HepG2 (cell line): Measurements from ENCODE around the gene MAP4K3. TPM values are rescaled to one million over a fixed set of nuclear protein-coding genes. Genes with fewer than 3 reads are reported as not detected.
A peak's percentile ranks its signal among the peaks of the same experiment; 100 is the strongest.

Experiments
- ATAC-seq: fragments of 200-7000 bp; cut with Tn5 transposase; 3 replicates; pipeline ENCODE4 v1.9.1; 2020; ENCODE audit warnings: mild to moderate bottlenecking, moderate library complexity
- BruUV-seq: library from RNA; stranded (reverse); fragments of 400-500 nt; replicated peaks from 2 replicates; lab custom pipeline; 2021; lab: Mats Ljungman, UMichigan
- CTCF ChIA-PET: fragments of 300-600 bp; formaldehyde crosslinking; extraction: SDS; loops from one replicate; lab custom pipeline; 2021; ENCODE audit warnings: low total read pairs, inconsistent platforms, low intra/inter-chr PET ratio; lab: Yijun Ruan, JAX
- POLR2A ChIA-PET: fragments of 350-600 bp; sonication (Branson Sonifier 250); formaldehyde crosslinking; loops from one replicate; lab custom pipeline; 2020; ENCODE audit warnings: antibody characterized with exemption, inconsistent platforms; lab: Yijun Ruan, JAX
- DNase-seq: peaks from one replicate; pipeline ENCODE4 v3.0.0-alpha.2; 2015; ENCODE audit warnings: low spot score
- FAIRE-seq: peaks from 3 replicates; lab custom pipeline; 2011; peaks lifted over from hg19 to GRCh38; lab: Jason Lieb, UNC
- H2AFZ ChIP-seq: one replicate; pipeline ENCODE4 v1.6.1; 2011; ENCODE audit warnings: low read length, inconsistent platforms
- H3K27ac ChIP-seq: fragments of 300-600 bp; 3 replicates; pipeline ENCODE4 v1.8.0; 2011; ENCODE audit warnings: mixed run types, mild to moderate bottlenecking, mixed read lengths, low read length, inconsistent platforms; ENCODE audit not compliant: insufficient read depth; ENCODE audit errors: extremely low read length
- H3K27me3 ChIP-seq, 2 experiments: fragments of 200-600 bp in 1 of 2; 2 replicates in 1 of 2; 3 replicates in 1 of 2; pipeline versions ENCODE4 v1.6.0 to v1.8.0; 2011; ENCODE audit warnings: low read length in 2 of 2, mild to moderate bottlenecking in 2 of 2, moderate library complexity in 2 of 2, inconsistent platforms in 1 of 2; ENCODE audit not compliant: insufficient read depth in 2 of 2, control insufficient read depth in 1 of 2
- H3K36me3 ChIP-seq, 2 experiments: fragments of 200-600 bp in 1 of 2; replicated peaks in 1 of 2; 2 replicates in 1 of 2; 3 replicates in 1 of 2; pipeline versions ENCODE4 v1.5.1 to v1.8.0; 2011; ENCODE audit warnings: low read length in 2 of 2, inconsistent platforms in 1 of 2; ENCODE audit not compliant: insufficient read depth in 2 of 2, control insufficient read depth in 1 of 2
- H3K4me1 ChIP-seq: 2 replicates; pipeline ENCODE4 v1.5.1; 2012; ENCODE audit warnings: low read length, inconsistent platforms; ENCODE audit not compliant: insufficient read depth
- H3K4me2 ChIP-seq: 2 replicates; pipeline ENCODE4 v1.6.0; 2011; ENCODE audit warnings: low read depth, low read length, inconsistent platforms
- H3K4me3 ChIP-seq, 3 experiments: fragments of 200-600 bp in 1 of 3; sonication (generic), shearing (Covaris generic) in 1 of 3; replicated peaks in 1 of 3; 2 replicates each; pipeline ENCODE4 v1.5.1; 2011 to 2016; ENCODE audit warnings: low read length in 3 of 3, inconsistent platforms in 2 of 3, low read depth in 2 of 3, mild to moderate bottlenecking in 2 of 3, control low read depth in 1 of 3, mixed read lengths in 1 of 3; ENCODE audit not compliant: insufficient read depth in 1 of 3
- H3K79me2 ChIP-seq: one replicate; pipeline ENCODE4 v1.6.1; 2011; ENCODE audit warnings: low read length, inconsistent platforms; ENCODE audit not compliant: insufficient read depth
- H3K9ac ChIP-seq: 2 replicates; pipeline ENCODE4 v1.6.0; 2011; ENCODE audit warnings: mild to moderate bottlenecking, low read depth, low read length, inconsistent platforms; ENCODE audit not compliant: insufficient read depth
- H3K9me3 ChIP-seq: 2 replicates; pipeline ENCODE4 v1.5.1; 2012; ENCODE audit warnings: mild to moderate bottlenecking, low read length
- H4K20me1 ChIP-seq: 2 replicates; pipeline ENCODE4 v1.6.0; 2011; ENCODE audit warnings: inconsistent platforms, mild to moderate bottlenecking, low read length, moderate library complexity; ENCODE audit not compliant: insufficient read depth
- ARNTL ChIP-seq: sonication (generic); formaldehyde crosslinking; IDR thresholded peaks from 2 replicates; pipeline ENCODE4 v1.4.0; 2020; ENCODE audit warnings: mild to moderate bottlenecking, missing genetic modification reagents
- BRD4 ChIP-seq: sonication (generic); formaldehyde crosslinking; IDR thresholded peaks from 2 replicates; pipeline ENCODE4 v1.4.0; 2020; ENCODE audit warnings: missing genetic modification reagents
- DMTF1 ChIP-seq: sonication (generic); formaldehyde crosslinking; IDR thresholded peaks from 2 replicates; pipeline ENCODE4 v1.4.0; 2020; ENCODE audit warnings: mild to moderate bottlenecking, missing genetic modification reagents
- ELF4 ChIP-seq: sonication (generic); formaldehyde crosslinking; IDR thresholded peaks from 2 replicates; pipeline ENCODE4 v1.5.0; 2020; ENCODE audit warnings: missing genetic modification reagents, mild to moderate bottlenecking, moderate library complexity, borderline replicate concordance
- MEIS1 ChIP-seq: sonication (generic); formaldehyde crosslinking; IDR thresholded peaks from 2 replicates; pipeline ENCODE4 v1.9.0; 2021; ENCODE audit warnings: mild to moderate bottlenecking, missing genetic modification reagents, moderate library complexity, borderline replicate concordance
- MTA3 ChIP-seq: sonication (generic); formaldehyde crosslinking; IDR thresholded peaks from 2 replicates; pipeline ENCODE4 v1.4.0; 2020; ENCODE audit warnings: missing genetic modification reagents
- MYC ChIP-seq: sonication (generic); formaldehyde crosslinking; IDR thresholded peaks from 2 replicates; pipeline ENCODE4 v1.9.0; 2021; ENCODE audit warnings: missing genetic modification reagents, borderline replicate concordance
- NFE2 ChIP-seq: sonication (generic); formaldehyde crosslinking; IDR thresholded peaks from 2 replicates; pipeline ENCODE4 v1.4.0; 2020; ENCODE audit warnings: missing genetic modification reagents
- POLR2AphosphoS5 ChIP-seq: IDR thresholded peaks from 2 replicates; pipeline ENCODE4 v1.6.1; 2012; ENCODE audit warnings: low read depth, low read length
- RARG ChIP-seq: sonication (generic); formaldehyde crosslinking; IDR thresholded peaks from 2 replicates; pipeline ENCODE4 v1.4.0; 2020; ENCODE audit warnings: low read depth, mild to moderate bottlenecking, missing genetic modification reagents
- TAF1 ChIP-seq: sonication (generic); formaldehyde crosslinking; IDR thresholded peaks from 2 replicates; pipeline ENCODE4 v1.4.0; 2020; ENCODE audit warnings: missing genetic modification reagents
- ZEB1 ChIP-seq: IDR thresholded peaks from 2 replicates; pipeline ENCODE4 v1.6.1; 2012; ENCODE audit warnings: mild to moderate bottlenecking, low read depth, inconsistent platforms; ENCODE audit not compliant: insufficient replicate concordance
- ZMYM2 ChIP-seq: sonication (generic); formaldehyde crosslinking; IDR thresholded peaks from 2 replicates; pipeline ENCODE4 v1.8.0; 2022; ENCODE audit warnings: mild to moderate bottlenecking, missing genetic modification reagents
- ZNF136 ChIP-seq: sonication (generic); formaldehyde crosslinking; IDR thresholded peaks from 2 replicates; pipeline ENCODE4 v1.8.1; 2022; ENCODE audit warnings: low read depth, mild to moderate bottlenecking, moderate library complexity, missing genetic modification reagents
- ZNF251 ChIP-seq: sonication (generic); formaldehyde crosslinking; IDR thresholded peaks from 2 replicates; pipeline ENCODE4 v1.9.0; 2021; ENCODE audit warnings: mild to moderate bottlenecking, missing genetic modification reagents
- ZNF317 ChIP-seq: sonication (generic); formaldehyde crosslinking; IDR thresholded peaks from 2 replicates; pipeline ENCODE4 v1.5.0; 2020; ENCODE audit warnings: mild to moderate bottlenecking, missing genetic modification reagents
- ZNF580 ChIP-seq: IDR thresholded peaks from 2 replicates; pipeline ENCODE4 v1.6.1; 2016; ENCODE audit warnings: low read depth, borderline replicate concordance
- ZNF792 ChIP-seq: IDR thresholded peaks from 2 replicates; pipeline ENCODE4 v1.6.1; 2016
- ZNF891 ChIP-seq: sonication (generic); formaldehyde crosslinking; IDR thresholded peaks from 2 replicates; pipeline ENCODE4 v1.5.0; 2020; ENCODE audit warnings: mild to moderate bottlenecking, missing genetic modification reagents
- ZSCAN25 ChIP-seq: sonication (generic); formaldehyde crosslinking; IDR thresholded peaks from 2 replicates; pipeline ENCODE4 v1.8.0; 2022; ENCODE audit warnings: mild to moderate bottlenecking, missing genetic modification reagents
- WGBS: methylation state at CpG from one replicate; pipeline ENCODE4 v1.1.6; 2017; ENCODE audit warnings: low lambda C conversion rate; 5-methylcytosine and 5-hydroxymethylcytosine counted together
- in situ Hi-C: cut with HindIII; loops from 2 replicates; pipeline ENCODE4 v1.10.0; 2017; ENCODE audit warnings: low pct_unique_long_range_greater_than_20kb; ENCODE audit not compliant: extremely low pct_ligation_motif_present
- intact Hi-C: fragments of 100-400 bp; cut with micrococcal nuclease; formaldehyde crosslinking; loops from one replicate; pipeline ENCODE4 v1.10.0; 2022; ENCODE audit not compliant: unreplicated experiment
- polyA plus RNA-seq, 8 experiments: library from polyadenylated mRNA; depleted of rRNA in 3 of 8; stranded (reverse) in 7 of 8; unstranded in 1 of 8; fragments of >200 nt; fragmentation: Illumina TruSeq in 4 of 8; extraction: Trizol in 4 of 8; gene quantifications; 2 replicates each; pipeline versions ENCODE4 v1.2.1 to v1.2.3, GENCODE V29; 2011 to 2016; ENCODE audit warnings: low read depth in 4 of 8, missing spikeins in 1 of 8, mixed read lengths in 1 of 8; ENCODE audit not compliant: insufficient read depth in 1 of 8
- total RNA-seq, 5 experiments: library from RNA; depleted of rRNA; stranded (reverse); fragments of >200 nt; fragmentation: Illumina TruSeq; extraction: Trizol; gene quantifications; 2 replicates each; pipeline ENCODE4 v1.2.3, GENCODE V29; 2016; ENCODE audit warnings: low read depth in 1 of 5
- TF ChIP-seq, protein P1 (sequence below): conservative IDR thresholded peaks from 2 replicates; pipeline ENCODE4 v1.6.1; 2018; ENCODE audit warnings: missing genetic modification reagents

The MAP4K3 gene
- total and polyA plus RNA-seq, 2 of the 13 experiments (the other 11 are each of a cell fraction or from before 2014, with no cell fraction given), result 45.9 to 53.2 TPM

- H3K27ac ChIP-seq, result peak overlapping the region; percentile 94
- peaks cover 25% of the 10 kb centered on the region for H4K20me1 ChIP-seq
- ATAC-seq, result peak; percentile 48
- H3K4me3 ChIP-seq, result peak overlapping the region; percentile 61 to 93 (median 92)
- H3K9me3 ChIP-seq, result peaks cover 6% of the 10 kb centered on the region; the same call in 1 of the 2 replicates
- peak overlapping the region; percentile 91 for H3K4me2 ChIP-seq
- BruUV-seq, result TSS peak; percentile 60
- no peaks in the 10 kb centered on the region; a peak in 1 of 5 replicates for H3K27me3 ChIP-seq
- intact Hi-C loops, result loop anchor here (1.0 to 2.0 kb wide), 4 partner anchors 11 to 75 kb away; no protein-coding TSS in a partner anchor
- ChIA-PET CTCF (no interaction called here), POLR2A (interaction anchor here (0.8 to 4.0 kb wide), 14 partner anchors 9 to 156 kb away, joined by 3 to 35 read pairs (median 4); no protein-coding TSS in a partner anchor)
- peak; percentile 69 for DNase-seq
- no peak overlapping the region for H2AFZ ChIP-seq
- peak; percentile 57 for FAIRE-seq
- H3K4me1 ChIP-seq, result peaks cover 53% of the 10 kb centered on the region
- WGBS, result under 1% methylated on average over 28 of the region's 28 CpGs
- peaks cover 73% of the 10 kb centered on the region for H3K79me2 ChIP-seq
- peak overlapping the region; percentile 92 for H3K9ac ChIP-seq
- no peaks in the 10 kb centered on the region for H3K36me3 ChIP-seq
- in situ Hi-C loops, result loop anchor here (5.0 kb wide), 1 partner anchor 65 kb away; no protein-coding TSS in a partner anchor
- TF ChIP-seq MTA3 (CRISPR knock-in tag) (no peak), MYC (peak; percentile 65; the same call in 1 of the 2 replicates), NFE2 (CRISPR knock-in tag) (no peak), POLR2AphosphoS5 (peak; percentile 33; the same call in 1 of the 2 replicates), ZNF251 (CRISPR knock-in tag) (no peak), ZEB1 (peak; percentile 70), ZMYM2 (CRISPR knock-in tag) (0 out of 2 replicates have a peak, but pooled peaks have one; percentile 47), TAF1 (CRISPR knock-in tag) (peak; percentile 58), ZSCAN25 (CRISPR knock-in tag) (peak; percentile 92), ZNF891 (CRISPR knock-in tag) (peak; percentile 98), ZNF136 (CRISPR knock-in tag) (0 out of 2 replicates have a peak, but pooled peaks have one; percentile 44), BRD4 (peak; percentile 22; the same call in 1 of the 2 replicates), MEIS1 (CRISPR knock-in tag) (0 out of 2 replicates have a peak, but pooled peaks have one; percentile 91), DMTF1 (CRISPR knock-in tag) (0 out of 2 replicates have a peak, but pooled peaks have one; percentile 63), ELF4 (CRISPR knock-in tag) (0 out of 2 replicates have a peak, but pooled peaks have one; percentile 33), ARNTL (CRISPR knock-in tag) (peak; percentile 78), ZNF792 (0 out of 2 replicates have a peak, but pooled peaks have one; percentile 56), ZNF317 (peak; percentile 75; the same call in 1 of the 2 replicates), ZNF580 (CRISPR knock-in tag) (peak; percentile 7; the same call in 1 of the 2 replicates), RARG (no peak)
- TF ChIP-seq, protein P1, sequence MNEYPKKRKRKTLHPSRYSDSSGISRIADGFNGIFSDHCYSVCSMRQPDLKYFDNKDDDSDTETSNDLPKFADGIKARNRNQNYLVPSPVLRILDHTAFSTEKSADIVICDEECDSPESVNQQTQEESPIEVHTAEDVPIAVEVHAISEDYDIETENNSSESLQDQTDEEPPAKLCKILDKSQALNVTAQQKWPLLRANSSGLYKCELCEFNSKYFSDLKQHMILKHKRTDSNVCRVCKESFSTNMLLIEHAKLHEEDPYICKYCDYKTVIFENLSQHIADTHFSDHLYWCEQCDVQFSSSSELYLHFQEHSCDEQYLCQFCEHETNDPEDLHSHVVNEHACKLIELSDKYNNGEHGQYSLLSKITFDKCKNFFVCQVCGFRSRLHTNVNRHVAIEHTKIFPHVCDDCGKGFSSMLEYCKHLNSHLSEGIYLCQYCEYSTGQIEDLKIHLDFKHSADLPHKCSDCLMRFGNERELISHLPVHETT (CRISPR knock-in tag), result no peak
These were observed 624 bp upstream of the MAP4K3 start for GRCh38 chr2:39437522-39438296.
